Activated T-cell treated with anti-CD3 and anti-CD28 coated beads for 24 hours (primary cell): Measurements from ENCODE around the gene OLFM1.

Experiments
- DNase-seq: peaks from one replicate; pipeline ENCODE4 v3.0.0-alpha.2; 2020; ENCODE audit warnings: low read depth

Gene OLFM1

DNA sequence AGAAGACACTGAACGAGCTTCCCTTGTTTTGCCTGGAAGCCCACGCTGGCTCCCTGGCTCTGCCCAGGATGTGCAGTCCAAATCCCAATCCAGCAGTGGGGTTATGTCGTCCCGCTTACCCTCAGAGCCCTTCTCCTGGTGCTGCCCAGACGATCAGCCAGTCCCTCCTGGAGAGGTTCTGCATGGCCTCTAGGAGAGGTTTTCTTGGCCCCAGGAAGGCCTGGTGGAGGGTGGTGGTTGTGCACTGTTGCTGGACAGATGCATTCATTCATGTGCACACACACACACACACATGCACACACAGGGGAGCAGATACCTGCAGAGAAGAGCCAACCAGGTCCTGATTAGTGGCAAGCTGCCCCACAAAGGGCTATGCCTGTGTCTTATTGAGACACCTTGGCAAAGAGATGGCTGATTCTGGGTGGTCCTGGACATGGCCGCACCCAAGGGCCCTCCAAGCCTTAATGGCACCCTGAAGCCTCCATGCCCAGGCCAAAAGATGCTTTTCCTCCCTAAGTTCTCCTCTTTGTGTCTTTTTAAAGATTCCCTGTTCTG is 10.5 kb upstream of the OLFM1 start:
- no peak for DNase-seq

GRCh38 chr9:135077497-135078200 is 9.8 kb upstream of the OLFM1 start:
- DNase-seq, result no peak

DNA sequence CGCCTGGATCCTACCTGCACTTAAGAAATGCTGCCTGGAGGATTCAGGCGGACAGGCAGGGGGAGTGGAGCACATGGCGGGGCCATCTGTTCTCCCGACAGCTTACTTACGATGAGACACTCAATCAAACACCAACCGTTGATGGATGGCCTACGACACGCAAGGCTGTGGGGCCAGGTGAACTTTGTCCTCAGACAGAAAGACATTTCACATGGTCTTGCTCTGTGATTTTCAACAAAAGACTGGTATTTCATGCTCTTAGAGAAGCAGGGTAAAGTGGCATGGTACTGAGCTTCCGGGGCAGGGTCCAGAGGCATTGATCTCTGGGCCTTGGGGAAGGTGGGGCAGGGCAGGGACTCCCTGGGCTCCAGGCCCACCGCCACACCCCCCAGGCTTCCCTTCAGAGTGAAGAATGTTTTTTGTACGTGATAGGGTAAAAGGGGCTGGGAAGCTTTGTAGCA is 9.1 kb upstream of the OLFM1 start:
- DNase-seq, result no peak

- DNase-seq, result no peak
Measured at GRCh38 chr9:135079018-135079417, 8.4 kb upstream of the OLFM1 start.

DNA sequence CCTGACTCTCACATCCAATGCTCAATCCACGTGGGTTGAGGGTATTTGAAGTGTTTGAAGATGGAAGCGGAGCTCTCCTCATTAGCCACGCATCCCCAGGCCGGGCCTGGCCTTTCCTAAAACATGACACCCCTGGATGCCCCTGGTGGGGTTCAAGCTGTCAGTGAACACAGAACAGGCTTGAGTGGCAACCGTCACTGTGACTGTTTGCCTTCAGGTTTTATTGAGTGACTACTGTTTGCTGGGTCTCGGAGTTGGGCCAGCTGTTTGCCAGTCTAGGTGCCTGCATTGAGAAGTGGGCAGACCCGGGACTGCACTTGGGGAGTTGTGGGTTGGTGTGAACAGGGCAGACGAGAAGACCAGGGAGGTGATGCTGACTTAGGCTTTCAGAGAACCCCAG is 7.8 kb upstream of the OLFM1 start:
- DNase-seq, result no peak

DNA sequence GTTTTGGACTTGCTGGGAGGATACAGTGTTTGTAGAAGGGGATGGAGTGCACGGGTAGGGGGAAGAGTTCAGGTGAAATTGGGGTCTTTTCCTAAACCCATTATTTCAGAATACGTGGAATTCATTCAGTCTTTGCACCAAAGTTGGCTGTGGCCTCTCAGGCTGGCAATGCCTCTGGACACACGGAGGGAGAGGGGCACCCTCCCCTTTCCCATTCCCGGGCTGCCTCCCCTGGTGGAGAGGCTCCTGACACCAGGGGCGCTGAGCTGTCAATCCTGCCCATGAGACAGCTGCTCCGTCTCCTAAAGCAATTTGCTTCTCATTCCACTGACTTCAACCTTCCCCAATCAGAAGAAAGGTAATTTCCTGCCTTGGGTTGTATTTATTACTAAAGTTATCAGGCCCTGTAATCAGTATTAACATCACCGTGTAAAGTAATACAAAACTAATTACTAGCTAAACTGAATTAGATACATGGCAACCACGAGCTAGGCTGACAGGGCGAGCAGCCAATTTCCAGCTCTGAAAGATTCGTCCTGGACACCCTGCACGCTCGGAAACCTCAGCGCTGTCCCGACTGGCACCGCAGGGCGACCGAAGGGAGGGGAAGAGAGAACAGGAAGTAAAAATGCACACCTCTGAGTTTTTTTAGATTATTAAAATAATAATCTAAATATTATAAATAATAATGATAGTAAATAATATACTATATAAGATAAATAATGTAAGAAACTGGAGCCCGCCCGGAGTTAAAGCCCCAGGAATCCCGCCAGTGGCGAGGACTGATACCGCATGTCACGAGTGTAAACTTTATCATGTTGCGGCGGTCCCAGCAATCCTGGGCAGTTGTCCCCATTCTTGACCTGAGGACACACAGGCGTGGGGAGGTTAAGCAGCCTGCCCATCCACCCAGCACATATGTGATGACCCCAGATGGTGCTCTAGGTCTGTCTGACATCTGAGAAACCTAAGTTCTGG is 6.9 kb upstream of the OLFM1 start:
- no peak for DNase-seq

DNA sequence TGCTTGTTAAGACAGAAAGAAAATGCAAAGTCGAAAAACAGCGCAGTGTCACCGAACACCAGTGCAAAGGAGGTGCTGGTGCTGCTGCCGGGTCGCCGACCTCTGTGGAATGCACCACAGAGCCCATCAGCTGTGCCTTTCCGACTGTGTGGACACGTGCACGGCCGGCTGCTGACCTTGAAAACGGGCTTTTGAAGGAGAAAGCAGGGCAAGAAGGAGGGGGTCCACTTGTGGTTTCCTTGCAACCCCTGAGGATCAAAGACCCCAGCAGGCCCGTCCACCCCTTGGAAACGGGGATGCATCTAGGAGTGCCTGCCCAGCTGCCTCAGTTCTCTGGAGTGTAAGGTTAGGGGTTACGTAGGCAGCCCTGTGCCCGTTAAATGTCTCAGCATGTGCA is 6.2 kb upstream of the OLFM1 start:
- DNase-seq, result no peak

DNA sequence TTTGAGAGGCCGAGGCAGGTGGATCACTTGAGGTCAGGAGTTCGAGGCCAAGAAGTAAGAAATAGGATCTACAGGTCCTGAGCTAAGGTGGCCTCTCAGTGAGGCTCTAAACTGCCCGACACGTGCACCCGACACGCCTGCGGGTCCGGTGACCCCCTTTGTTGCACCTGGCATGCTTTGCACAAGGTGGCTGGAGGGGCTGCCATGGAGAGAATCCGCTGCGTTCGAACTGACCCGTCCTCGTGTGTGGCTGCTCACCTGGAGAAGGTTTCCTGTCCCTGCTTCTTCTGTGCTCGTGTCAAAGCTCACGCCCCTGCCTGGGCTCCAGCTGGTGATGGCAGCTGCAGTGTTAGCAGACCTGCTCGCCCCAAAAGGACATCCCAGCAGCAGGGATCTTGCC is 5.7 kb upstream of the OLFM1 start:
- DNase-seq, result no peak

GRCh38 chr9:135082536-135082935 is 4.9 kb upstream of the OLFM1 start:
- DNase-seq, result no peak

GRCh38 chr9:135083241-135083810 is 4.1 kb upstream of the OLFM1 start:
- DNase-seq, result no peak

- DNase-seq, result no peak
Measured at GRCh38 chr9:135083831-135084230, 3.6 kb upstream of the OLFM1 start.

DNA sequence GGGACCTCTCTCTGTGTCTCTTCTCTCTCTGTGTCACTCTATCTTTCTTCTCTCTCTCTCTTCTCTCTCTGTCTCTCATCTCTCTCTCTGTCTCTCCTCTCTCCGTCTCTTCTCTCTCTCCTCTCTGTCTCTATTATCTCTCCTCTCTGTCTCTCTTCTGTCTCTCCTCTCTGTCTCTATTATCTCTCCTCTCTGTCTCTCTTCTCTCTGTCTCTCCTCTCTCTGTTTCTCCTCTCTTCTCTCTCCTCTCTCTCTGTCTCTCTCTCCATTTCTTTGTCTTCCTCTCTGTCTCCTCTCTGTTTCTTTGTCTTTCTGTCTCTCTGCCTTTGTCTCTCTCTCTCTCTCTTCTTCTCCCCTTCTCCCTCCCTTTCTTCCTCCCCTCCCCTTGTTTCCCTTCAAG is 3.2 kb upstream of the OLFM1 start:
- no peak for DNase-seq

GRCh38 chr9:135084881-135085760 is 2.3 kb upstream of the OLFM1 start:
- DNase-seq, result no peak

GRCh38 chr9:135085830-135086546 is 1.5 kb upstream of the OLFM1 start:
- peak; percentile 14 for DNase-seq

DNA sequence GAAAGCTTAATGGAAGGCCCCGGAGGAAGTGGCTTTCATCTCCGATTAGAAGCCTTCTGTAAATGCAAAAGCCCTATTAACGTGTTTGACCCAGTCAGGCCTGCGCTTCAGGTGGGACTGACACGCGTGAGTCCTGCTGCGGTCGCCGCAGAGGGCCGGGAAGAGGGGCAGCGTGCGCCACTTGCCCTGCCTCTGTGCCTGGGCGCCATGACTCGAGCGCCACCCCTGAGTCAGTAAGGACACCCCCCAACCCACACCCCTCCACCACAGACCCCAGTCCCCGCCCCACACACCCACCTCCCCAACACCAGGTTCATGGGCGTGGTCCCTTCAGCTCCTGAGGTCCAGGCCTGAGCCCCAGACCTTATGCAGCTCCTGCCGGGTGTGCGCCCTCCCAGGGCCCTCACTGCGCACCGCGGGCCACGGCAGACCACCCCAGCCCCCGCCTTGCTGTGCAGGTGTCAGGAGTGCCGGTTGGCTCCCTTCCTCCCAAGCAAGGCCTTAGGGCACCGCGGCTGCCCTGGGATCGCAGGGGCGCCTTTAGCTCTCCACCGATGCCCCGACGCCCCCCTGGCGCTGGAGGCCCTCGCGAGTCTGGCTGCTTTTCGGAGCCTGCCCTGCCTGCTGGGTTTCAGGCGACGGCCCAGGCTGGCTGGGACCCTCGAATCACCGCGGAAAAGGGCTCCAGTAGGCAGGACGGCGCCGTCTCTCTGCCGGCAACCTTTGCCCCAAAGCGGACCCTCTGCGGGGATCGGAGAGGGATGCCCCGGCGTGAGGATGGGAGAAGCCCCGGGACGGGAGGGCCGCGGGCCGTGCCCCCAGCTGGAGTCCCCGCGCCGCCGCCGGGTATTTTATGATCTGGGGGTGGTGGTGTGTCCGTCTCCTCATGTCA is 625 bp upstream of the OLFM1 start:
- DNase-seq, result no peak

- DNase-seq, result no peak
Measured at GRCh38 chr9:135087899-135088347, 455 bp downstream of the OLFM1 start.

- DNase-seq, result no peak
Measured at GRCh38 chr9:135088348-135088978, 995 bp downstream of the OLFM1 start.

DNA sequence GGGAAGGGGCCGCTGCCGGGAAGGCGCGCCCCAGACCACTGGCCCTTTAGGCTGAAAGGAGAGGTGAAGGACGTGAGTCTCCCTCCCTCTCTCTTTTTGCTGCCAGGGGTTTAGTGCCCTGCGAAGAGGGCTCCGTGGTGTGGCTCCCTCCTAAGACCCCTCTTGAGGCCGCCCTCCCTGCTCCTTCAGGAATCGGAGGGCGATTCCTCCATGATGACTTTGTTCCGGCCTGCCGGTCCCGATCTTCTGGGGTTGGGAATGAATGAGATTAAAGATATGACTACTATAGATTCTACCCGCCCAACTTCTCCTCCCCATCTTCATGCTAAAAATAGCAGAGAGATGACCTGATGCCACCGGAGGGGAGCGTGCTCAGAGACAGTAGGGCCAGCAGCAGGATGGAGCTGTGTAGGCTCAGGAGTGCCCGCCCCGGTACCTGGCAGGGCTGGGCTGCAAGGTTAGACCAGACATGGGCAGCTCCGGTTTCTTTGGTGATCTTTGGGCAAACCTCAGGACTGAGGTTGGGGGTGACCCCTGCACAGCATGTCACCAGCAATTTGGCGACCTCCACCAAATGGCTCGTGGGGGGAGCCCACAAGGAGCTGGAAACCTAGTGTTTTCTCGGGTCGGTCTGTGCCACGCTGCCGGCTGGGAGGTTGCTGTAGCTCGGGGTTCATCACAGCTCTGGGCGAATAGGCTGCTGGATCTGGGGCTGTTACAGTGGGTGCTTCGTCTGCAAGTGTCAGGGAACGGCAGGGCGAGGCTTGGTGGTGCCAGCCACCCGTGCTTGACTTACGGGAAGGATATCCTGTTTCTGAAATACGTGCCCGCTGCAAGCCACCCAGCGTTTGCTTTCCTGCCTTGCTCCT is 1.7 kb downstream of the OLFM1 start:
- DNase-seq, result no peak
